PC-3 (cell line): ENCODE data around the gene UBQLN2. TPM values are rescaled to one million over a fixed set of nuclear protein-coding genes. Genes with fewer than 3 reads are reported as not detected.

Source experiments
- ATAC-seq: fragments of 200-7000 bp; cut with Tn5 transposase; 2 replicates; pipeline ENCODE4 v1.9.1; 2020; ENCODE audit warnings: mild to moderate bottlenecking, moderate library complexity
- BruUV-seq: library from RNA; stranded (reverse); fragments of 400-500 nt; replicated peaks from 2 replicates; lab custom pipeline; 2021; lab: Mats Ljungman, UMichigan
- CTCF ChIA-PET: fragments of 300-600 bp; sonication (Branson Sonifier 250); formaldehyde crosslinking; loops from one replicate; lab custom pipeline; 2022; ENCODE audit warnings: antibody characterized with exemption; lab: Charles Lee
- POLR2A ChIA-PET: fragments of 300-600 bp; sonication (Branson Sonifier 250); formaldehyde crosslinking; loops from one replicate; lab custom pipeline; 2022; ENCODE audit warnings: antibody characterized with exemption; ENCODE audit not compliant: unreplicated experiment; lab: Charles Lee
- DNase-seq: peaks from one replicate; pipeline ENCODE4 v3.0.0-alpha.2; 2015
- H2AFZ ChIP-seq: fragments of 300-600 bp; sonication (generic); 2 replicates; pipeline ENCODE4 v1.6.0; 2016; ENCODE audit warnings: antibody characterized with exemption, low read length
- H3F3A ChIP-seq: fragments of 300-600 bp; sonication (generic); one replicate; pipeline ENCODE4 v1.6.0; 2017; ENCODE audit warnings: antibody characterized with exemption, low read length, control low read depth, mild to moderate bottlenecking; ENCODE audit not compliant: unreplicated experiment
- H3K27ac ChIP-seq: fragments of 300-600 bp; sonication (generic); 2 replicates; pipeline ENCODE4 v1.5.1; 2016; ENCODE audit warnings: mild to moderate bottlenecking, low read length
- H3K27me3 ChIP-seq: fragments of 300-600 bp; sonication (generic); 2 replicates; pipeline ENCODE4 v1.6.1; 2016; ENCODE audit warnings: low read length, mixed read lengths
- H3K36me3 ChIP-seq: fragments of 300-600 bp; sonication (generic); 2 replicates; pipeline ENCODE4 v1.6.1; 2016; ENCODE audit warnings: low read depth, mixed run types, low read length, mixed read lengths
- H3K4me1 ChIP-seq: fragments of 300-600 bp; sonication (generic); 2 replicates; pipeline ENCODE4 v1.5.1; 2016; ENCODE audit warnings: low read length; ENCODE audit not compliant: insufficient read depth
- H3K4me2 ChIP-seq: fragments of 300-600 bp; sonication (generic); 2 replicates; pipeline ENCODE4 v1.6.0; 2016; ENCODE audit warnings: low read length
- H3K4me3 ChIP-seq: fragments of 300-600 bp; sonication (generic); 2 replicates; pipeline ENCODE4 v1.5.1; 2016; ENCODE audit warnings: mild to moderate bottlenecking, low read length, mixed read lengths
- H3K79me2 ChIP-seq: fragments of 300-600 bp; sonication (generic); 2 replicates; pipeline ENCODE4 v1.6.1; 2017; ENCODE audit warnings: low read length, mixed read lengths
- H3K9ac ChIP-seq: fragments of 300-600 bp; sonication (generic); 2 replicates; pipeline ENCODE4 v1.6.0; 2016; ENCODE audit warnings: mild to moderate bottlenecking, low read length
- H3K9me2 ChIP-seq: fragments of 300-600 bp; sonication (generic); replicated peaks from 2 replicates; pipeline ENCODE4 v1.6.1; 2016; ENCODE audit warnings: mixed run types, low read length, mixed read lengths
- H3K9me3 ChIP-seq: fragments of 300-600 bp; sonication (generic); 2 replicates; pipeline ENCODE4 v1.6.1; 2016; ENCODE audit warnings: low read length, mixed read lengths
- H4K20me1 ChIP-seq: fragments of 300-600 bp; sonication (generic); 2 replicates; pipeline ENCODE4 v1.6.1; 2016; ENCODE audit warnings: low read length, mixed read lengths
- EZH2 ChIP-seq: fragments of 300-600 bp; sonication (generic); IDR thresholded peaks from one replicate; pipeline ENCODE4 v1.6.1; 2017; ENCODE audit warnings: antibody characterized with exemption, mild to moderate bottlenecking, low read length; ENCODE audit not compliant: unreplicated experiment
- EZH2phosphoT487 ChIP-seq: fragments of 300-600 bp; sonication (generic); IDR thresholded peaks from 2 replicates; pipeline ENCODE4 v1.6.1; 2018; ENCODE audit warnings: mild to moderate bottlenecking, antibody characterized with exemption, low read length, borderline replicate concordance
- intact Hi-C: fragments of 100-400 bp; cut with micrococcal nuclease; formaldehyde crosslinking; loops from 2 replicates; pipeline ENCODE4 v1.9.0; 2023
- total RNA-seq: library from RNA; depleted of rRNA; stranded (reverse); fragments of >200 nt; gene quantifications from 2 replicates; pipeline ENCODE4 v1.2.3, GENCODE V29; 2014
- TF ChIP-seq, protein P1 (sequence below): fragments of 300-600 bp; sonication (generic); conservative IDR thresholded peaks from 2 replicates; pipeline ENCODE4 v1.5.1; 2017; ENCODE audit warnings: antibody characterized with exemption, low read depth, mild to moderate bottlenecking, low read length

The UBQLN2 gene
- total RNA-seq, 1 experiment from 2014 or later = 9.7 TPM

DNA sequence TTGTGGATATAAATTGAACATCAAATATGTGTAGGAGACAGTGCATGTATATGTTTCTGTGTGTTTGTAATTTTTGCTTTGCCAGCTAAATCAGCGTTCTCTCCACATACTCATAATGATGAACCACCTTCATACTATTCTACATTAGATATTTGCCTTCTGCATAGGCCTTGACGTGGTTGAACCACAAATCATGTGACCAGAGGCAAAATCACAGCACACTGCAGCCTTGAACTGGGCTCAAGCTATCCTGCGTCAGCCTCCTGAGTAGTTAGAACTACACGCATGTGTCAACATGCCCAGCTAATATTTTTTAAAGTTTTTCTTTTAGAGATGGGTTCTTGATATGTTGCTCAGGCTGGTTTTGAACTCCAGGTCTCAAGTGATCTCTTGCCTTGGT, 9.5 kb downstream of the UBQLN2 start:
- intact Hi-C loops = no loop called here
- peaks cover 9% of the 10 kb centered on the region; the same call in 1 of the 2 replicates for H4K20me1 ChIP-seq
- no peak overlapping the region for H3K9ac ChIP-seq
- H3K9me2 ChIP-seq = no peaks in the 10 kb centered on the region
- no peak overlapping the region for H3K4me2 ChIP-seq
- no peak overlapping the region for H3K27ac ChIP-seq
- no peak for ATAC-seq
- peaks cover 15% of the 10 kb centered on the region for H3K79me2 ChIP-seq
- no peak for DNase-seq
- CTCF ChIA-PET = no interaction called here
- H2AFZ ChIP-seq = no peak overlapping the region
- no peak overlapping the region for H3K4me3 ChIP-seq
- no peaks in the 10 kb centered on the region; the same call in 1 of the 2 replicates for H3K4me1 ChIP-seq
- TF ChIP-seq EZH2 = no peak
- no peak for TF ChIP-seq EZH2phosphoT487
- TF ChIP-seq, protein P1, sequence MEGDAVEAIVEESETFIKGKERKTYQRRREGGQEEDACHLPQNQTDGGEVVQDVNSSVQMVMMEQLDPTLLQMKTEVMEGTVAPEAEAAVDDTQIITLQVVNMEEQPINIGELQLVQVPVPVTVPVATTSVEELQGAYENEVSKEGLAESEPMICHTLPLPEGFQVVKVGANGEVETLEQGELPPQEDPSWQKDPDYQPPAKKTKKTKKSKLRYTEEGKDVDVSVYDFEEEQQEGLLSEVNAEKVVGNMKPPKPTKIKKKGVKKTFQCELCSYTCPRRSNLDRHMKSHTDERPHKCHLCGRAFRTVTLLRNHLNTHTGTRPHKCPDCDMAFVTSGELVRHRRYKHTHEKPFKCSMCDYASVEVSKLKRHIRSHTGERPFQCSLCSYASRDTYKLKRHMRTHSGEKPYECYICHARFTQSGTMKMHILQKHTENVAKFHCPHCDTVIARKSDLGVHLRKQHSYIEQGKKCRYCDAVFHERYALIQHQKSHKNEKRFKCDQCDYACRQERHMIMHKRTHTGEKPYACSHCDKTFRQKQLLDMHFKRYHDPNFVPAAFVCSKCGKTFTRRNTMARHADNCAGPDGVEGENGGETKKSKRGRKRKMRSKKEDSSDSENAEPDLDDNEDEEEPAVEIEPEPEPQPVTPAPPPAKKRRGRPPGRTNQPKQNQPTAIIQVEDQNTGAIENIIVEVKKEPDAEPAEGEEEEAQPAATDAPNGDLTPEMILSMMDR = no peak
- no TSS peak for BruUV-seq
- H3K27me3 ChIP-seq = no peaks in the 10 kb centered on the region
- no peaks in the 10 kb centered on the region for H3F3A ChIP-seq
- POLR2A ChIA-PET = no interaction called here
- no peaks in the 10 kb centered on the region for H3K9me3 ChIP-seq
- H3K36me3 ChIP-seq = peaks cover 6% of the 10 kb centered on the region

DNA sequence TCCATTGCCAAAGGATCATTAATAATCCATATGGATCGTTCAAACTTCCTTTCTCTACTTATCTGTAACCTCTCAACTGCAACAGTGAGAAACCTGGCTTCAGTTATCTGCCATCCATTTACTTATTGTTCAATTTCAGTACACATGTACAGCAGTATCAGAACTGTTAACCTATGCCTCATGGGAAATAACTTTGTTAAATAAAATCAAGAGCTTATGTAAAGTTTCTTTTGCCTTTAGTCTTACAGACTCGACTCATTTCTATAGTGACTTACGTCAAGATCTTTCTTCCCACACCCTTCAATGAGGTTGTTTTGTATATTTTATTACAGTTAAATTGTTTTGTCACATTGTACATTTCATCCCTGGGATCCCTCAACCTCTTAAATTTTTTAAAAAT, 11.4 kb downstream of the UBQLN2 start:
- BruUV-seq = no TSS peak
- no peak for ATAC-seq
- H4K20me1 ChIP-seq = no peaks in the 10 kb centered on the region

DNA sequence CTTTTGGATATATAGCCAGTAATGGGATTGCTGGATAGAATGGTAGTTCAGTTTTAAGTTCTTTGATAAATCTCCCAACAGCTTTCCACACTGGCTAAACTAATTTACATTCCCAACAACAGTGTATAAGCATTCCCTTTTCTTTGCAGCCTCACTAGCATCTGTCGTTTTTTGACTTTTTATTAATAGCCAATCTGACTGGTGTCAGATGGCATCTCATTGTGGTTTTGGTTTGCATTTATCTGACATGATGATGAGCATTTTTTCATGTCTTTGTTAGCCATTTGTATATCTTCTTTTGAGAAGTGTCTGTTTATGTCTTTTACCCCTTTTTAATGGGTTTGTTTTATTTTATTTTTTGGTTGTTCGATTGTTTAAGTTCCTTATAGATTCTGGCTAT, 13.3 kb downstream of the UBQLN2 start:
- TF ChIP-seq, protein P1 = no peak
- TF ChIP-seq EZH2 = no peak
- TF ChIP-seq EZH2phosphoT487 = no peak
- BruUV-seq = no TSS peak
- Histone ChIP-seq H3K36me3 (no peaks in the 10 kb centered on the region), H3K4me1 (no peaks in the 10 kb centered on the region), H3K4me3 (no peak overlapping the region), H3K9me3 (no peaks in the 10 kb centered on the region), H3K9me2 (no peaks in the 10 kb centered on the region), H3K27me3 (no peaks in the 10 kb centered on the region), H3K4me2 (no peak overlapping the region), H4K20me1 (no peaks in the 10 kb centered on the region), H3F3A (no peaks in the 10 kb centered on the region), H3K27ac (no peak overlapping the region), H3K9ac (no peak overlapping the region), H2AFZ (no peak overlapping the region), H3K79me2 (peaks cover 15% of the 10 kb centered on the region; the same call in 1 of the 2 replicates)
- no peak for ATAC-seq
- POLR2A ChIA-PET = no interaction called here
- no peak for DNase-seq
- intact Hi-C loops = no loop called here
- CTCF ChIA-PET = no interaction called here

More for the DNA sequence above, 11.4 kb downstream of the UBQLN2 start:
- Histone ChIP-seq H3K4me1 (no peaks in the 10 kb centered on the region), H3K9ac (no peak overlapping the region), H3K9me2 (no peaks in the 10 kb centered on the region), H3F3A (no peaks in the 10 kb centered on the region), H3K36me3 (no peaks in the 10 kb centered on the region; the same call in none of the 2 replicates), H3K27ac (no peak overlapping the region), H3K4me3 (no peak overlapping the region), H3K4me2 (no peak overlapping the region), H2AFZ (no peak overlapping the region), H3K27me3 (no peaks in the 10 kb centered on the region), H3K79me2 (peaks cover 12% of the 10 kb centered on the region; the same call in 1 of the 2 replicates), H3K9me3 (no peaks in the 10 kb centered on the region)
- no peak for DNase-seq
- intact Hi-C loops = no loop called here
- ChIA-PET CTCF (no interaction called here), POLR2A (no interaction called here)
- no peak for TF ChIP-seq EZH2phosphoT487
- no peak for TF ChIP-seq EZH2
- TF ChIP-seq, protein P1 = no peak
